Mesendoderm (in vitro differentiated cells): ENCODE measurements around the gene EPG5.

ENCODE experiments used
- DNase-seq: peaks from one replicate; pipeline ENCODE4 v3.0.0; 2013
- H2AK5ac ChIP-seq: 2 replicates; pipeline ENCODE4 v1.6.1; 2013; ENCODE audit warnings: low read length, inconsistent platforms
- H2BK120ac ChIP-seq: 2 replicates; pipeline ENCODE4 v1.6.1; 2013; ENCODE audit warnings: low read depth, mild to moderate bottlenecking, low read length, moderate library complexity, mixed read lengths
- H2BK15ac ChIP-seq: replicated peaks from 2 replicates; pipeline ENCODE4 v1.6.1; 2013; ENCODE audit warnings: low read depth, mild to moderate bottlenecking, moderate library complexity
- H2BK5ac ChIP-seq: 2 replicates; pipeline ENCODE4 v1.6.1; 2013; ENCODE audit warnings: low read length, inconsistent platforms
- H3K18ac ChIP-seq: 2 replicates; pipeline ENCODE4 v1.6.1; 2013; ENCODE audit warnings: mild to moderate bottlenecking, low read length, mixed read lengths
- H3K23ac ChIP-seq: one replicate; pipeline ENCODE4 v1.6.1; 2013; ENCODE audit warnings: low read length
- H3K27ac ChIP-seq: 2 replicates; pipeline ENCODE4 v1.5.1; 2013; ENCODE audit warnings: low read depth, mild to moderate bottlenecking, inconsistent platforms, low read length, moderate library complexity
- H3K27me3 ChIP-seq: 2 replicates; pipeline ENCODE4 v1.6.1; 2013; ENCODE audit warnings: low read length, control low read depth, mild to moderate bottlenecking, inconsistent platforms; ENCODE audit not compliant: insufficient read depth, poor library complexity
- H3K36me3 ChIP-seq: 2 replicates; pipeline ENCODE4 v1.6.1; 2013; ENCODE audit warnings: low read length, inconsistent platforms; ENCODE audit not compliant: control insufficient read depth, insufficient read depth
- H3K4ac ChIP-seq: one replicate; pipeline ENCODE4 v1.6.1; 2013; ENCODE audit warnings: low read depth, mild to moderate bottlenecking, low read length, moderate library complexity
- H3K4me1 ChIP-seq: 2 replicates; pipeline ENCODE4 v1.6.1; 2013; ENCODE audit warnings: low read depth, low read length, inconsistent platforms; ENCODE audit not compliant: control insufficient read depth
- H3K4me2 ChIP-seq: 2 replicates; pipeline ENCODE4 v1.6.1; 2013; ENCODE audit warnings: low read length
- H3K4me3 ChIP-seq: 2 replicates; pipeline ENCODE4 v1.5.1; 2013; ENCODE audit warnings: mild to moderate bottlenecking, low read length
- H3K56ac ChIP-seq: one replicate; pipeline ENCODE4 v1.6.1; 2013; ENCODE audit warnings: low read length
- H3K79me1 ChIP-seq: 2 replicates; pipeline ENCODE4 v1.6.1; 2013; ENCODE audit warnings: low read length, inconsistent platforms
- H3K79me2 ChIP-seq: 2 replicates; pipeline ENCODE4 v1.6.1; 2013; ENCODE audit warnings: mild to moderate bottlenecking, low read length; ENCODE audit not compliant: control insufficient read depth, insufficient read depth
- H3K9ac ChIP-seq: 2 replicates; pipeline ENCODE4 v1.6.1; 2013; ENCODE audit warnings: low read length, inconsistent platforms
- H4K5ac ChIP-seq: one replicate; pipeline ENCODE4 v1.6.1; 2013; ENCODE audit warnings: low read length
- H4K8ac ChIP-seq: one replicate; pipeline ENCODE4 v1.6.1; 2013; ENCODE audit warnings: low read depth, mild to moderate bottlenecking, control low read depth, low read length, moderate library complexity
- WGBS: extraction: QIAGEN DNeasy Blood & Tissue Kit; methylation state at CpG from one replicate; pipeline ENCODE4 v1.1.7; 2013; ENCODE audit warnings: low lambda C conversion rate, missing lambda C conversion rate; ENCODE audit not compliant: insufficient coverage; ENCODE audit errors: extremely low coverage; 5-methylcytosine and 5-hydroxymethylcytosine counted together

Gene EPG5

DNA sequence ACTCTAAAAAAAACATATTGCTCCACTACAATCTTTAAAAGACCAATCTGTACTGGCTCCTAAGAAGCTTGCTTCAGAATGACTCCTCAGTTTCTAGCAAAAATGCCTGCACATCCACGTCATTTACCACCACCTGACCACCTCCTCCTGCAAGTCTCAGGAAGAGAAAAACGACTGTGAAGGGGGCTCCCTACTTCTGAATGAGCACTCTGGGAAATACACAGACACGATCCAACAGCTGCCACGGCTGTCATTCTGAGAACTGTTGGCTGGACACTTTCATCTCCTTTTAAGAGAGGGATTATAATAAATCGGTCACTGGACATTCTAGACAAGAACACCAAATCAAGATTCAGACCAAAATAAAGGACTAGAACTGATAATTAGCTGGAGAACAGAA lies 21.5 kb downstream of the EPG5 start:
- Histone ChIP-seq H3K36me3 (peaks cover 5% of the 10 kb centered on the region), H3K27me3 (no peaks in the 10 kb centered on the region), H2BK5ac (no peak overlapping the region), H2AK5ac (no peak overlapping the region), H3K4ac (no peak overlapping the region), H3K27ac (no peak overlapping the region), H3K18ac (no peak overlapping the region), H2BK120ac (no peak overlapping the region), H3K79me2 (no peaks in the 10 kb centered on the region), H3K4me2 (no peak overlapping the region), H4K5ac (no peak overlapping the region), H3K4me3 (no peak overlapping the region), H3K56ac (no peak overlapping the region), H3K9ac (no peak overlapping the region), H2BK15ac (no peak overlapping the region), H3K23ac (no peak overlapping the region), H4K8ac (no peak overlapping the region), H3K79me1 (no peaks in the 10 kb centered on the region), H3K4me1 (no peaks in the 10 kb centered on the region)
- WGBS = no CpG with 5 or more reads among the region's 5 CpGs
- DNase-seq = no peak

DNA sequence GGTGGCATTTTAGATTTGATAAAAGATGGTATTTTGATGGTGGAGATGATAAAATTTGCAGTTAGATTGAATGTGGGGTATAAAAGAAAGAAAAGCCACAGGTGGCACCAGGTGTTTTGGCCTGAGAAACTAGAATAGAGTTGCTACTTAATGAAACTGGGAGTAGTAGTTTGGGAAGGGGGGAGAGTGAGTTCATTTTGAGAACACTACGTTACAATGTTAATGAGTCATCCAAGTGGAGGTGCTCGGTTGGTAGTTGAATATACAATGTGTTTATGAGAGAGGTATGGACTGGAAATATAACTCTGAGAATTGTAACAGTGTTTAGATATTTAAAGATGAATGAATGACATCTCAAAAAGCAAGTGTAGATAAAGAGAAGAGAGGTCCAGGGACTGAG lies 26.4 kb downstream of the EPG5 start:
- H3K4me1 ChIP-seq = no peaks in the 10 kb centered on the region
- H3K79me2 ChIP-seq = no peaks in the 10 kb centered on the region
- no peak overlapping the region for H2BK120ac ChIP-seq
- no CpG with 5 or more reads among the region's 2 CpGs for WGBS
- H3K27me3 ChIP-seq = no peaks in the 10 kb centered on the region
- H2BK15ac ChIP-seq = no peak overlapping the region
- no peak overlapping the region for H4K8ac ChIP-seq
- H4K5ac ChIP-seq = no peak overlapping the region
- peaks cover 7% of the 10 kb centered on the region for H3K36me3 ChIP-seq
- no peak overlapping the region for H3K4ac ChIP-seq
- H2BK5ac ChIP-seq = no peak overlapping the region
- no peak for DNase-seq
- H3K4me3 ChIP-seq = no peak overlapping the region
- H3K9ac ChIP-seq = no peak overlapping the region
- no peak overlapping the region for H3K4me2 ChIP-seq
- H3K27ac ChIP-seq = no peak overlapping the region
- no peak overlapping the region for H2AK5ac ChIP-seq
- H3K18ac ChIP-seq = no peak overlapping the region
- H3K79me1 ChIP-seq = no peaks in the 10 kb centered on the region
- no peak overlapping the region for H3K56ac ChIP-seq
- no peak overlapping the region for H3K23ac ChIP-seq

DNA sequence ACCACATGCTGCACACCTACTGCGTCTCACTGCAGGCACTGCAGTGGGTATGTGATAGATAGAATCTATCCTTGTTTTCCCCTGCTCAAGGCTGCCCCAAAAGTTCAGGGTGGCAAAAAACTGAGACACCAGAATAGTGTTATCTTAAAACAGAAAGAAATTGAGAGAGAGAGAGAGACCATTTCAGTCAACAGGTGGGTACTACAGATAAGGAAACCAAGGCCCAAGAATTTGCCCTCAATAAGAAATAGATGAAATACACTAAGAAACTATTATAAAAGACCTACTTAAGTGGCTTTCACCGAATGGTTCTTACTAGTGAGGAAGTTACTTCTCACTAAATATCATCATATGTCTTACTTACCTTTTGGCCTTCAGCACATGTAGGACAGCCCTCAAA lies 27.9 kb downstream of the EPG5 start:
- Histone ChIP-seq H3K4ac (no peak overlapping the region), H2BK5ac (no peak overlapping the region), H2BK15ac (no peak overlapping the region), H3K4me3 (no peak overlapping the region), H3K23ac (no peak overlapping the region), H3K18ac (no peak overlapping the region), H3K9ac (no peak overlapping the region), H4K8ac (no peak overlapping the region), H3K79me2 (no peaks in the 10 kb centered on the region), H3K4me2 (no peak overlapping the region), H3K27ac (no peak overlapping the region), H3K79me1 (no peaks in the 10 kb centered on the region), H2AK5ac (no peak overlapping the region), H2BK120ac (no peak overlapping the region), H3K27me3 (no peaks in the 10 kb centered on the region), H3K4me1 (no peaks in the 10 kb centered on the region), H4K5ac (no peak overlapping the region), H3K36me3 (peaks cover 7% of the 10 kb centered on the region), H3K56ac (no peak overlapping the region)
- no CpG with 5 or more reads among the region's 2 CpGs for WGBS
- no peak for DNase-seq

DNA sequence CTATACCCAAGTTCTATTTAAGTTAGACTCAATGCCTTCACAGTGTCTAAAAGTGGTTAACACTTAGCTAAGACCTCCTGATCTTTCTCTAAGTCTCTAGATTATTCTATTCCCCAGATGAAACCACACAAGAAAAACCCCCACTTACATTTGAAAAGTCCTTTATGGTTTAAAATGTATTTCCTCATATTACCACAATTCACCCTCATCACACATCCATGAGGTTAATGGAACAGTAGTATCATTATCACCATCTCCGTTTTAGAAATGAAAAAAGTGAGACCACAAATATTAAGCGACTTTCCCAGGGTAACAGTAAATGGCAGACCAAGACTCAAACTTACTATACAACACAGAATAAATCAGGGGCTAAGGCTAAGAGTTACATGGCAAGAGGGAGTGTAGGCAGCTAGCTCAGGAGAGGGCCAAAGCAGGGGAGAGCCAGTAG lies 28.6 kb downstream of the EPG5 start:
- Histone ChIP-seq H2BK5ac (no peak overlapping the region), H3K56ac (no peak overlapping the region), H3K23ac (no peak overlapping the region), H2BK120ac (no peak overlapping the region), H3K4ac (no peak overlapping the region), H3K27ac (no peak overlapping the region), H3K4me3 (no peak overlapping the region), H4K5ac (no peak overlapping the region), H3K4me1 (no peaks in the 10 kb centered on the region), H3K79me1 (no peaks in the 10 kb centered on the region), H3K27me3 (no peaks in the 10 kb centered on the region), H3K18ac (no peak overlapping the region), H3K4me2 (no peak overlapping the region), H2BK15ac (no peak overlapping the region), H2AK5ac (no peak overlapping the region), H3K9ac (no peak overlapping the region), H4K8ac (no peak overlapping the region), H3K36me3 (peaks cover 7% of the 10 kb centered on the region), H3K79me2 (no peaks in the 10 kb centered on the region)
- DNase-seq = no peak
- no CpG with 5 or more reads among the region's 2 CpGs for WGBS

DNA sequence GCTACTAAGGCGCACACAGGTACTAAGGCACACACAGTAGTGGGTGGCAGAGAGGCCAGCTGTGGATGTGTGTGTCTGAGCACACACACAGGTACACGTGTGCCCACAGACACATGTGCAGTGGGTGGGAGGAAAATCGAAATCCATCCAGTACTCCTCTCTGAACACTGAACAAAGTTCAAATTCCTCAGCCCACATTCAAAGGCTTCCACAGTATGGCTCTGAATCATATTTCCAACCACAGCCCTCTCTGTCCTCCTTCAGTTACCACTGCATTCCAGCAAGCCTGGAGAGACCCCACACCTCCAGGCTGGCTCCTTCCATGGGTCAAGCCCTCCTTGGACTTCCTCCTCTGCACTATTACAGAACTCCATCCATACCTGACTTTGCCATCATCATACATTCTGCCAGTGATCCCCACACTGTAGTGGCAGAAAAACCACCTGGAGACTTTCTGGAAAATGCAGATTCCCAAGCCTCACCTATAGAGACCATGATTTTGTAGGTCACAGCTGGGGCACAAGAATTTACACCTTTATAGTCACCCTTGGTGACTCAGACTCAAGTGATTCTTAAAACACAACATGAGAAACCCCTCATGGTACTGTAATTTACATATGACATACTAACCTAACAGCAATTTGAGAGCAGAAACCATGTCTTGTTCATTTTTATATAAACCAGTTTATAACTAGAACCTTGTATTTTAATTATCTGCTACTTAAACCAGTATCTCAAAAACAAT lies 31.4 kb downstream of the EPG5 start:
- no peak overlapping the region for H3K4me2 ChIP-seq
- no peak overlapping the region for H3K9ac ChIP-seq
- WGBS = no CpG with 5 or more reads among the region's 3 CpGs

DNA sequence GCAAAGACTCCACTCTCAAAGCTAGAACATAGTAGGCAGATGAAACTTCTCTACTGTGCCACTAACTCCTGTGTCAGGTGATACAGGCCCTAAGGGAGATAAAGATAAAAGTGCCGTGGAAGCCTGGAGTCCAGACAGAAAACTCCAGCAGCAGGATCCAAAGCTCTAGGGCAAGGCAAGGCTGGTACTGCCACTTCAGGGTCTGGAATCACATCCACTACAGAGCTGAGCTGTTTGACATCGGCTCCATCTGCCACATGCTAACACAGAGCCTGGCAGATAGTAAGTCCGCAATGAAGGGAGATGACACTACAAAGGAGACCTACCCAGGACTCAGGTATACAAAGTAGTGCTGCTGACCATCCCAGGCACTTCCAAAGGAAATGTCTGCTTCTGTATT lies 34.4 kb downstream of the EPG5 start:
- H4K8ac ChIP-seq = no peak overlapping the region
- no peak overlapping the region for H2BK5ac ChIP-seq
- no peak overlapping the region for H3K18ac ChIP-seq
- no peak overlapping the region for H3K27ac ChIP-seq
- no peaks in the 10 kb centered on the region for H3K79me1 ChIP-seq
- DNase-seq = no peak
- H2BK120ac ChIP-seq = no peak overlapping the region
- no peak overlapping the region for H3K4me2 ChIP-seq
- H2BK15ac ChIP-seq = no peak overlapping the region
- no peaks in the 10 kb centered on the region for H3K27me3 ChIP-seq
- H3K79me2 ChIP-seq = no peaks in the 10 kb centered on the region
- H4K5ac ChIP-seq = no peak overlapping the region
- H3K56ac ChIP-seq = no peak overlapping the region
- H3K23ac ChIP-seq = no peak overlapping the region
- H3K9ac ChIP-seq = no peak overlapping the region
- no CpG with 5 or more reads among the region's 3 CpGs for WGBS
- H3K36me3 ChIP-seq = no peaks in the 10 kb centered on the region
- H3K4ac ChIP-seq = no peak overlapping the region
- no peak overlapping the region for H3K4me3 ChIP-seq
- H2AK5ac ChIP-seq = no peak overlapping the region
- no peaks in the 10 kb centered on the region for H3K4me1 ChIP-seq

More for the DNA sequence above, 31.4 kb downstream of the EPG5 start:
- Histone ChIP-seq H3K23ac (no peak overlapping the region), H3K56ac (no peak overlapping the region), H3K27ac (no peak overlapping the region), H3K4me3 (no peak overlapping the region), H2AK5ac (no peak overlapping the region), H3K79me1 (no peaks in the 10 kb centered on the region), H2BK5ac (no peak overlapping the region), H2BK15ac (no peak overlapping the region), H3K27me3 (no peaks in the 10 kb centered on the region), H3K4ac (no peak overlapping the region), H3K36me3 (peaks cover 2% of the 10 kb centered on the region), H3K79me2 (no peaks in the 10 kb centered on the region), H3K18ac (no peak overlapping the region), H3K4me1 (no peaks in the 10 kb centered on the region), H4K5ac (no peak overlapping the region), H4K8ac (no peak overlapping the region), H2BK120ac (no peak overlapping the region)
- DNase-seq = peak; percentile 22
